ENCODE measurements around the gene RNH1.

Gene RNH1

DNA sequence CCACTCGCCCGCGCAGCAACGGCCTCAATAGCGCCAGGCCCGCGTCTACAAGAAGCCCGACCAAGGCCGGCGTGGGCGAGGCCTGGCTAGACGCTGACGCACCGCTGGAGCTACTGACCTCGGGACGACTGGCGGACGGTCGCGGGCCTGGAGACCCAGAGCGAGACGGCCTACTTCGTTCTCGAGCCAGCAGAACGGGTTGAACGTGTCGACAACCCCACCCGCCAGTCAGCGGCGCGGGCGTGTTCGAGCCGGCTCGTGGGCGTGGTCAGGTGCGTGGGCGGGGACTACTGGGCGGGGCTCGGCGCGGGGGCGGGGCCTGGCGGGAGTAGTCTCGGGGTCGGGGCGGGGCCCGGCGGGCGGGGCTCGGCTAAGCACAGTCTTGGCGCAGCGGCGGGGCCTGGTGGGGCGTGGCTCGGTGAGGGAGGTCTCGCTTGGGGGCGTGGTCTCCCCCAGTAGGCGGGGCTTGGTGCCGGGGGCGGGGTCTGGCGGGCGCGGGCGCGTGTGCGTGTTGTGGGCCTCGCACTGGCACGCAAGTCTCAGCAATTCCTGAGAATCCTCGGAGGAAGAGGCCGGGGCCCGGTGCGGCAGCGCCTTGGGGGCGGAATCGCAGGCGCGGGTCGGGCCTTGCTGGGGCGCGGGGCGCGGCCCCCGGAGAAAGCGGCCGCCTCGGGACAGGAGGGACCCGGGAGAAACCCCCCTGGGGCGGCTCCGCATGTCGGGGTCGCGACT is at the start of gene RNH1:
RNH1 (minus strand) TSS at position 248 of the 732 bp plus-strand sequence. CDS start 5,080 bp downstream, outside the sequence.
- H3K9ac ChIP-seq (ENCODE audit: insufficient read length) = peak within 1 kb of the TSS; percentile 100
- peak; percentile 66; the same call in 1 of the 2 replicates for TF ChIP-seq POLR2AphosphoS5 (IDR thresholded peaks at IDR 0.05; ENCODE audit: borderline replicate concordance, low read depth, low read length)
- TF ChIP-seq FOXP2 (optimal IDR thresholded peaks at IDR 0.05; ENCODE audit: control extremely low read depth, extremely low read length, insufficient read depth) = no peak
- H3K36me3 ChIP-seq (ENCODE audit: insufficient read depth, low read length) = peaks cover 10% of the 10 kb centered on the region; the same call in 1 of the 2 replicates
- H3K4me3 ChIP-seq = peak within 1 kb of the TSS; percentile 98
- no peaks in the 10 kb centered on the region for H3K9me3 ChIP-seq (ENCODE audit: low read depth, low read length)
- peak within 1 kb of the TSS; percentile 99 for H3K27ac ChIP-seq
- DNase-seq (ENCODE audit: low read depth, low spot score) = peak; percentile 67

GRCh38 chr11:555780-556661 is 49.0 kb upstream of the RNH1 start:
- Histone ChIP-seq H3K9me3 (ENCODE audit: low read depth, low read length) (no peaks in the 10 kb centered on the region), H3K9ac (ENCODE audit: insufficient read length) (no peak overlapping the region), H3K27ac (no peak overlapping the region), H3K36me3 (ENCODE audit: insufficient read depth, low read length) (no peaks in the 10 kb centered on the region), H3K4me3 (peak overlapping the region; percentile 78)
- TF ChIP-seq EZH2 (IDR thresholded peaks at IDR 0.05) = no peak
- TF ChIP-seq FOXP2 (optimal IDR thresholded peaks at IDR 0.05; ENCODE audit: control extremely low read depth, extremely low read length, insufficient read depth) = no peak
- TF ChIP-seq POLR2AphosphoS5 (IDR thresholded peaks at IDR 0.05; ENCODE audit: borderline replicate concordance, low read depth, low read length) = no peak
- DNase-seq (ENCODE audit: low read depth, low spot score) = no peak

- Histone ChIP-seq H3K4me3 (peak overlapping the region; percentile 78), H3K36me3 (ENCODE audit: insufficient read depth, low read length) (no peaks in the 10 kb centered on the region), H3K27ac (no peak overlapping the region), H3K9me3 (ENCODE audit: low read depth, low read length) (no peaks in the 10 kb centered on the region), H3K9ac (ENCODE audit: insufficient read length) (no peak overlapping the region)
- no peak for DNase-seq (ENCODE audit: low read depth, low spot score)
- TF ChIP-seq EZH2 (IDR thresholded peaks at IDR 0.05) (no peak), POLR2AphosphoS5 (IDR thresholded peaks at IDR 0.05; ENCODE audit: borderline replicate concordance, low read depth, low read length) (no peak), FOXP2 (optimal IDR thresholded peaks at IDR 0.05; ENCODE audit: control extremely low read depth, extremely low read length, insufficient read depth) (no peak)
Measured at GRCh38 chr11:555227-555779, 48.3 kb upstream of the RNH1 start.

DNA sequence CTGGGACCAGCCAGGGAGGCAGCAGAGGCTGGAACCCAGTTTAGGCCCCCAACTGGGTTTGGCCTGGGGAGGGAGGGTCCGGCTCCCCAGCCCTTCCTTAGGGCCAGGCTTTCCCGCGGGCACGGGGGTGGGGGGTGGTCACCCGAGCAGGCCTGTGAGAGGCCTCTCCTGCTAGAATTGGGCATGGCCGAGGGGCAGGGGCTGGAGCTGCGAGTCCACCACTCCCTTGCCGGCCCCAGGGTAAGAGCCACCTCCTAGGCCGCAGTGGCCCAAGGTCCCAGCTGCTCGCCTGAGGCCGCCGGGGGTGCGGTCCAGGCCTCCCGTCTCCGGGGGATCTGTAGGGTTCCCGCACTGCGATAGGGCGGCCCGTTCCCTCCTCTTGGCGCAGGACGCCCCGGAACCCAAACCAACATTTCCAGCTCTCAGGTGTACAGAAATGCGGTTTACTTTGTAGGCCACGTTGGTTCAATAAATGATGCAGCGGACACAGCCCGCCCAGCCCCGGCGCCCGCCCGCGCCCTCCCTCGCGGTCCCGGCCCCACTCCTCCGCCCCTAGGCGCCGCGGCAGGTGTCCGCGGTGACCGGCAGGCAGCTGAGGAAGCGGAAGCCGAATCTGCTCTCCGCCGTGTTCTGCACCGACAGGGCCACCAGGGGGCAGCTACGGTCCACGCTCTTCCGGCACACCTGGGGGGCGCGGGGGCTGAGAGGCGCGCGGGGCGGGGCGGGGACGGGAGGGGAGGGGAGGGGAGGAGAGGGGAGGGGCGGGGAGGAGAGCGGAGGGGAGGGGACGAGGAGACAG is 47.6 kb upstream of the RNH1 start:
- Histone ChIP-seq H3K36me3 (ENCODE audit: insufficient read depth, low read length) (no peaks in the 10 kb centered on the region), H3K27ac (no peak overlapping the region), H3K9ac (ENCODE audit: insufficient read length) (no peak overlapping the region), H3K4me3 (peak overlapping the region; percentile 78), H3K9me3 (ENCODE audit: low read depth, low read length) (no peaks in the 10 kb centered on the region)
- TF ChIP-seq POLR2AphosphoS5 (IDR thresholded peaks at IDR 0.05; ENCODE audit: borderline replicate concordance, low read depth, low read length) (no peak), EZH2 (IDR thresholded peaks at IDR 0.05) (no peak), FOXP2 (optimal IDR thresholded peaks at IDR 0.05; ENCODE audit: control extremely low read depth, extremely low read length, insufficient read depth) (no peak)
- DNase-seq (ENCODE audit: low read depth, low spot score) = no peak

- DNase-seq (ENCODE audit: low read depth, low spot score) = no peak
- TF ChIP-seq POLR2AphosphoS5 (IDR thresholded peaks at IDR 0.05; ENCODE audit: borderline replicate concordance, low read depth, low read length) = no peak
- TF ChIP-seq FOXP2 (optimal IDR thresholded peaks at IDR 0.05; ENCODE audit: control extremely low read depth, extremely low read length, insufficient read depth) = no peak
- TF ChIP-seq EZH2 (IDR thresholded peaks at IDR 0.05) = no peak
- H3K9me3 ChIP-seq (ENCODE audit: low read depth, low read length) = no peaks in the 10 kb centered on the region
- H3K27ac ChIP-seq = no peak overlapping the region
- H3K4me3 ChIP-seq = no peak overlapping the region
- no peaks in the 10 kb centered on the region for H3K36me3 ChIP-seq (ENCODE audit: insufficient read depth, low read length)
- H3K9ac ChIP-seq (ENCODE audit: insufficient read length) = no peak overlapping the region
Measured at GRCh38 chr11:553988-554340, 46.9 kb upstream of the RNH1 start.

DNA sequence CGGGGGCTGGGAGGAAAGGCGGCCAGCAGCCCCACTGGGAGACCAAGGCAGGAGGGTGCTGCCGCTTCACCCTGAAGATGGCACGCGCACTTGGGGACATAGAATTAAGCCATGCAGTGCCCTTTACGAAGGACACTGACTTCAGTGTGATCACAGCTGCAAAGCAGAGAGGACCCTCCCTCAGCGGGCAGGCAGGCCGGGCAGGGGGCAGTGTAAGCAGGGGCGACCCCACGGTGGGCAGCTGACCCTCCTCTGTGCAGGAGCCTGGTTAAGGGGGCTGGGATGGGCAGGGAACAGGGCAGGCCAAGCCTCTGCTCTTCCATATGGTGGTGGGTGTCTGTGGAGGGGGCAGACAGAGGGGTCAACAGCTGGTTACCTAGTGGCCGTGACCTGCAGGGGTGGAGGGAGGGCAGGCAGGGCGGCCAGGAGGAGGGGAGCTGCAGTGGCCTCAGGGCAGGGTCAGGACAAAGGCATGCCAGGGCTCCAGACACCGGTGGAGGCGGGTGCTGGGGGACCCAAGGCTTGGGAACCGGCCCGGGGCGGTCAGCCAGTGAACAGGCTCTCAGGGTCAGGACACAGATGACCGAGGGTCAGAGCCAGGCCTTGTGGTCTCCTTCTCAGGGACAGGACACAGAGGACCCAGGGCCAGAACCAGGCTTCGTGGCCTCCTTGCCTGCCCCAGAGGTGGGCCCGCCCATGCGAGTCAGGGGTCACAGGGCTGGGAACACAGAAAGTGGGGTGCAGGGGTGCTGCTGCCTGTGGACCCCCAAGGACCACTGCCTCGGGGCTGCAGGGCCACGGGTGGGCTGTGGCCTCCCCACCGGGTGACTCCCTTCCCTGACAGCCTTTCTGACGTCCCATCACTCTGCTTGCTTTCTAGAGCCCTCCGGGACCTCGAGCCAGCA is 46.3 kb upstream of the RNH1 start:
- no peak for DNase-seq (ENCODE audit: low read depth, low spot score)
- Histone ChIP-seq H3K36me3 (ENCODE audit: insufficient read depth, low read length) (no peaks in the 10 kb centered on the region), H3K4me3 (no peak overlapping the region), H3K9ac (ENCODE audit: insufficient read length) (no peak overlapping the region), H3K9me3 (ENCODE audit: low read depth, low read length) (no peaks in the 10 kb centered on the region), H3K27ac (no peak overlapping the region)
- TF ChIP-seq POLR2AphosphoS5 (IDR thresholded peaks at IDR 0.05; ENCODE audit: borderline replicate concordance, low read depth, low read length) (no peak), FOXP2 (optimal IDR thresholded peaks at IDR 0.05; ENCODE audit: control extremely low read depth, extremely low read length, insufficient read depth) (no peak), EZH2 (IDR thresholded peaks at IDR 0.05) (no peak)

DNA sequence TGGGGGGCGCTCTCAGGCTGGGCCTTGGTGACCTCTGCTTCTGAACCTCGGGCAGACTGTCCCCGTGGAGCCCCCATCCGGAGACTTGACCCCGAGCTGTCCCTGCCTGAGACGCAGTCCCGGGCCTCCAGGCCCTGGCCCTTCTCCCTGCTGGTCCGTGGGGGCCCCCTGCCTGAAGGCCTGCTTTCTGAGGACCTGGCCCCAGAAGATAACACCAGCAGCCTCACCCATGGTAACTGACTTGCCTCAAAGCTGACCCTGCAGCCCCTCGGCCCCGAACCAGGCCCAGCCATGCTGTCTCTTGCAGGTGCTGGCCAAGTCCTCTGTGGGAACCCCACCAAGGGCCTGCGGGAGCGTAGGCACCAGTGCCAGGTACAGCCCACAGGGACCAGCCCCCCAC is 44.6 kb upstream of the RNH1 start:
- no peaks in the 10 kb centered on the region for H3K9me3 ChIP-seq (ENCODE audit: low read depth, low read length)
- H3K36me3 ChIP-seq (ENCODE audit: insufficient read depth, low read length) = no peaks in the 10 kb centered on the region
- H3K4me3 ChIP-seq = no peak overlapping the region
- no peak for DNase-seq (ENCODE audit: low read depth, low spot score)
- H3K9ac ChIP-seq (ENCODE audit: insufficient read length) = no peak overlapping the region
- TF ChIP-seq EZH2 (IDR thresholded peaks at IDR 0.05) (no peak), POLR2AphosphoS5 (IDR thresholded peaks at IDR 0.05; ENCODE audit: borderline replicate concordance, low read depth, low read length) (no peak), FOXP2 (optimal IDR thresholded peaks at IDR 0.05; ENCODE audit: control extremely low read depth, extremely low read length, insufficient read depth) (no peak)
- no peak overlapping the region for H3K27ac ChIP-seq

Measured in SK-N-MC (cell line).